Vagina (tissue), 2 donors: ENCODE data around the gene ZFP91. TPM values are rescaled to one million over a fixed set of nuclear protein-coding genes. Genes with fewer than 3 reads are reported as not detected.

Source experiments
- DNase-seq, 2 donors: peaks; one replicate each; pipeline ENCODE4 v3.0.0-alpha.2; 2017; ENCODE audit errors: extremely low spot score in 2 of 2
- H3K27ac ChIP-seq: fragments of 200-600 bp; sonication (generic); one replicate; pipeline ENCODE4 v1.5.1; 2019
- H3K27me3 ChIP-seq: fragments of 200-600 bp; sonication (generic); one replicate; pipeline ENCODE4 v1.5.1; 2019
- H3K36me3 ChIP-seq, 2 donors: fragments of 200-600 bp; sonication (generic); one replicate each; pipeline ENCODE4 v1.5.1; 2017 to 2019
- H3K4me1 ChIP-seq: fragments of 200-600 bp; sonication (generic); one replicate; pipeline ENCODE4 v1.5.1; 2019
- H3K4me3 ChIP-seq, 2 donors: fragments of 200-600 bp; sonication (generic); 1 replicate in 1 of 2; 2 replicates in 1 of 2; pipeline ENCODE4 v1.5.1; 2016 to 2019
- H3K9me3 ChIP-seq: fragments of 200-600 bp; sonication (generic); one replicate; pipeline ENCODE4 v1.5.1; 2019
- CTCF ChIP-seq, 3 experiments: fragments of 450-650 bp in 2 of 3; fragments of 200-600 bp in 1 of 3; sonication (generic) in 1 of 3; IDR thresholded peaks; one replicate each; pipeline ENCODE4 v1.5.1; 2017 to 2019; ENCODE audit warnings: antibody characterized with exemption in 3 of 3, mild to moderate bottlenecking in 2 of 3, moderate library complexity in 2 of 3
- POLR2A ChIP-seq, 2 donors: fragments of 450-650 bp; IDR thresholded peaks; one replicate each; pipeline ENCODE4 v1.6.1; 2017; ENCODE audit warnings: antibody characterized with exemption in 2 of 2, mild to moderate bottlenecking in 2 of 2, moderate library complexity in 2 of 2
- POLR2AphosphoS5 ChIP-seq, 2 donors: sonication (generic); formaldehyde crosslinking; IDR thresholded peaks; one replicate each; pipeline ENCODE4 v1.9.0; 2017; ENCODE audit warnings: antibody characterized with exemption in 2 of 2, mild to moderate bottlenecking in 2 of 2, low read depth in 1 of 2; ENCODE audit not compliant: insufficient read depth in 1 of 2
- intact Hi-C: fragments of 100-400 bp; cut with DNase I; formaldehyde crosslinking; loops from one replicate; pipeline ENCODE4 v1.15.1; 2023
- total RNA-seq: library from RNA; depleted of rRNA; stranded (reverse); fragments of >200 nt; gene quantifications from one replicate; pipeline ENCODE4 v1.2.3, GENCODE V29; 2016

ZFP91 gene
- total RNA-seq, 1 donor from 2014 or later = 35.4 TPM

DNA sequence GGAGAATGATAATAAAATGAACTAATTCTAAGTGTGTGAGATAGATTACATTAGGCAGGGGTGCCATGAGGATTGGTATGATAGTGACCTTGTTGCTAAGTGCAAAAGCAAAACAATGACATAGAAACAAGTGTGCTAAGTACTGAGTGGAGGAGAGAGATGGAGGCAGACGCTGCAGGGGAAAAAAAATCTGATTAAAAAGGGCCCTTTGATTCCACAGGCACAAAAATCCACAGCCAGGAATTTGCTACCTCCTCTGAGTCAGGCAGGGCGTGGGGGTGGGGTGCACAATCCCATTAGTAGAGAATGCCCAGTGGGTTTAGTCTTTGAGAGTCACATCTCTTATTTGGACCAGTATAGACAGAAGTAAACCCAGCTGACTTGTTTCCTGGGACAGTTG is 43.5 kb downstream of the ZFP91 start, which contains the start of gene CNTF:
Gene CNTF (plus strand): TSS at position 322 of the 400 bp plus-strand sequence. CDS start 88 bp downstream, outside the sequence.
- intact Hi-C loops = no loop called here
- no peak within 1 kb of the TSS for H3K27ac ChIP-seq
- no peaks in the 10 kb centered on the region for H3K27me3 ChIP-seq
- peaks cover 0 to 57% of the 10 kb centered on the region in 2 donors for H3K36me3 ChIP-seq
- no peak within 1 kb of the TSS for H3K4me3 ChIP-seq
- no peak for DNase-seq
- no peaks in the 10 kb centered on the region for H3K9me3 ChIP-seq
- H3K4me1 ChIP-seq = peaks cover 7% of the 10 kb centered on the region
- TF ChIP-seq CTCF (IDR thresholded peaks at IDR 0.05) = no peak
- TF ChIP-seq POLR2AphosphoS5 (IDR thresholded peaks at IDR 0.05; ENCODE audit: insufficient read depth in 1 of 2, low read depth in 1 of 2) = no peak
- no peak for TF ChIP-seq POLR2A (IDR thresholded peaks at IDR 0.05)

GRCh38 chr11:58625086-58625485 is 46.2 kb downstream of the ZFP91 start:
- H3K27ac ChIP-seq = no peak overlapping the region
- DNase-seq = no peak
- H3K9me3 ChIP-seq = no peaks in the 10 kb centered on the region
- no peak overlapping the region for H3K4me3 ChIP-seq
- H3K27me3 ChIP-seq = no peaks in the 10 kb centered on the region
- intact Hi-C loops = no loop called here
- peaks cover 0 to 29% of the 10 kb centered on the region in 2 donors for H3K36me3 ChIP-seq
- peaks cover 19% of the 10 kb centered on the region for H3K4me1 ChIP-seq
- TF ChIP-seq POLR2AphosphoS5 (IDR thresholded peaks at IDR 0.05; ENCODE audit: insufficient read depth in 1 of 2, low read depth in 1 of 2) (no peak), POLR2A (IDR thresholded peaks at IDR 0.05) (no peak), CTCF (IDR thresholded peaks at IDR 0.05) (no peak)

DNA sequence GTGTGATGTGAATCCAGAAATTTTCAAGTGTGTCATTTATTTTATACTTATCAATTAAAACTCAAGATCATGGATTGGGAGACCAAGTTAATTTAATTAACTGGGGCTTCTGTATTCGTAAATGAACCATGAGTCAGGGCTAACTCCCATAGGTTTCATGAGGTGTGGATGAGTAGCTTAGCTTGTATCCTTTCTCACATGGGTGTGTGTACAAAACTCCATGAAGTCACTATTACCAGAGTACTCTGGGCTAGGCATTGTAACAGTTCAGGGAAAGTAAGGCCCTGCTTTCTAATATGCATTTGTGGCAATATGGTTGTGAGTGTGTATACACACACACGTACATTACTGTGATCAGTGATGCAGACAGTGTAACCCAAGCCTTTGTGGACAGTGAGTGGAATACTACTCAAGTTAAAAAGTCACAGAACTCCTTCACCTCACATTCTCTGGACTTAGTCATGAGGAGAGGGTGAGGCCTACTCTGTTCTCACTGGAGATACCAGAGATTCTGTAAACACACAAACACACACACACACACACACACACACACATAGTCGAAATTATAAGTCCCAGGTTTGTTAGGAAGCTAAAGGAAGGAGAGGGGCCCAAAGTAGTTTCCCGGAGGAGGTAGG is 47.1 kb downstream of the ZFP91 start:
- peaks cover 0 to 24% of the 10 kb centered on the region in 2 donors for H3K36me3 ChIP-seq
- no peaks in the 10 kb centered on the region for H3K9me3 ChIP-seq
- intact Hi-C loops = no loop called here
- DNase-seq = no peak
- no peaks in the 10 kb centered on the region for H3K27me3 ChIP-seq
- H3K4me1 ChIP-seq = peaks cover 19% of the 10 kb centered on the region
- TF ChIP-seq CTCF (IDR thresholded peaks at IDR 0.05) (no peak), POLR2AphosphoS5 (IDR thresholded peaks at IDR 0.05; ENCODE audit: insufficient read depth in 1 of 2, low read depth in 1 of 2) (no peak), POLR2A (IDR thresholded peaks at IDR 0.05) (no peak)
- no peak overlapping the region for H3K27ac ChIP-seq
- no peak overlapping the region for H3K4me3 ChIP-seq

DNA sequence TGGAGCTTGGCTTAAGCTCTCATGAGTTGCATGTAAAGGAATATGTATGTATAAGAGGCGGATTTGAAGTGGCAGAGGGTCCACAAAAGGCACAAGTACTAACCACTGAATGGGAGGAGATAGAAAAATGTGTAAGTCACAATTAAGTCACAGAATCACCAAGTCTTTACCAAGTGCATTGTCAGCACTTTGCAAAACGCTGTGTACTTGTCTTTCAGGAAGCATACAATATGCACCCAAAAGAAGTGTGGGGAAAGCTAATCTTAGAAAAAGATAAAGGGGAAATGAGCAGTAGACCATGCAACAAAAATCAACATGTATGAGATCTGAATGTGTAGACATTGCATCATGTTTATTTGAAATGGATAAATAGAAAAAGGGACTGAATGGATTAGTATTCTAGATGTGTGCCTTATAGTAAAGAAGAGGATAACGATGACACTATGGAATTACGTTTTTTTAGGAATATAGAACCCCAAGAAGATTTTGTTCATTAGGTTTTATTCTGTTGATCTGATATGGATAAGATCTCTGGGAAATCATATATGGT is 48.1 kb downstream of the ZFP91 start:
- H3K27me3 ChIP-seq = no peaks in the 10 kb centered on the region
- TF ChIP-seq POLR2A (IDR thresholded peaks at IDR 0.05) (no peak), POLR2AphosphoS5 (IDR thresholded peaks at IDR 0.05; ENCODE audit: insufficient read depth in 1 of 2, low read depth in 1 of 2) (no peak), CTCF (IDR thresholded peaks at IDR 0.05) (no peak)
- no peaks in the 10 kb centered on the region for H3K9me3 ChIP-seq
- peaks cover 0 to 24% of the 10 kb centered on the region in 2 donors for H3K36me3 ChIP-seq
- H3K27ac ChIP-seq = peak overlapping the region; percentile 6
- intact Hi-C loops = no loop called here
- no peak overlapping the region for H3K4me3 ChIP-seq
- DNase-seq = no peak
- H3K4me1 ChIP-seq = peaks cover 19% of the 10 kb centered on the region

DNA sequence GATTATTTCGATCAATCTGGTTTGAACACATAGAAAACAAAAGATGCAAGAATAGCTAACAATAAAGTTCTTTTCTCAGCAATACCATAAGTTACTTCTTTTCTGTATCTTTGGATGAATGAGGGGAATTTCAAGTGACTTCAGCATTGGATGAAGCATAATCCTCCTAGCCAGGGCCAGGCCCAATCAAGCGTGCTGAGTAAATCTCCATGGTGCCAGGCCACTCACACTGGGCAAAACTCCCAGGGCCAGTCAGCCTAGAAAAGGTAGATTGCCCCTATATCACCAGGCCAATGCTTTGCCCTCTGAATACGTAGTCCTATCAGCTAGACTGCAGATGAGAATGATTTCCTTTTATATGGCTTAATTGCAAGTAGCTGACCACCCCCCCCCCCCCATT is 49.6 kb downstream of the ZFP91 start:
- Histone ChIP-seq H3K27ac (peak overlapping the region; percentile 6), H3K36me3 (peaks cover 0 to 15% of the 10 kb centered on the region in 2 donors), H3K9me3 (no peaks in the 10 kb centered on the region), H3K27me3 (no peaks in the 10 kb centered on the region), H3K4me3 (no peak overlapping the region), H3K4me1 (peaks cover 19% of the 10 kb centered on the region)
- no peak for TF ChIP-seq POLR2A (IDR thresholded peaks at IDR 0.05)
- TF ChIP-seq POLR2AphosphoS5 (IDR thresholded peaks at IDR 0.05; ENCODE audit: insufficient read depth in 1 of 2, low read depth in 1 of 2) = no peak
- no peak for TF ChIP-seq CTCF (IDR thresholded peaks at IDR 0.05)
- intact Hi-C loops = no loop called here
- DNase-seq = no peak
